Gastroesophageal sphincter (tissue), 4 donors: Measurements from ENCODE around the gene PLCH2. TPM values are rescaled to one million over a fixed set of nuclear protein-coding genes. Genes with fewer than 3 reads are reported as not detected.
"Not testable (repeated sequence)": the region's sequence is repeated elsewhere in the genome, so short reads cannot be mapped to it uniquely, and the experiment has no call there.

Experiments
- ATAC-seq: fragments of 150-250 bp; one replicate; pipeline ENCODE4 v1.9.1; 2016; ENCODE audit warnings: mild to moderate bottlenecking, moderate library complexity
- H3K27ac ChIP-seq, 4 donors: fragments of 200-600 bp; sonication (generic) in 3 of 4; 1 replicate in 3 of 4; 2 replicates in 1 of 4; pipeline ENCODE4 v1.5.1; 2016 to 2019
- H3K27me3 ChIP-seq: fragments of 200-600 bp; sonication (generic); one replicate; pipeline ENCODE4 v1.5.1; 2019
- H3K36me3 ChIP-seq, 2 donors: fragments of 200-600 bp; sonication (generic); one replicate each; pipeline ENCODE4 v1.5.1; 2019; ENCODE audit warnings: control low read depth in 1 of 2
- H3K4me1 ChIP-seq, 3 donors: fragments of 200-600 bp; sonication (generic); 1 replicate in 2 of 3; 2 replicates in 1 of 3; pipeline ENCODE4 v1.5.1; 2016 to 2019; ENCODE audit warnings: control low read depth in 2 of 3
- H3K4me3 ChIP-seq, 2 donors: fragments of 200-600 bp; sonication (generic); one replicate each; pipeline ENCODE4 v1.5.1; 2019; ENCODE audit warnings: mild to moderate bottlenecking in 1 of 2, moderate library complexity in 1 of 2
- H3K9me3 ChIP-seq, 3 donors: fragments of 200-600 bp; sonication (generic); one replicate each; pipeline ENCODE4 v1.5.1; 2017 to 2019; ENCODE audit warnings: control low read depth in 2 of 3
- CTCF ChIP-seq, 4 experiments: fragments of 200-600 bp in 2 of 4; fragments of 450-650 bp in 2 of 4; sonication (generic) in 1 of 4; IDR thresholded peaks; one replicate each; pipeline ENCODE4 v1.5.1; 2017 to 2019; ENCODE audit warnings: antibody characterized with exemption in 4 of 4, mild to moderate bottlenecking in 2 of 4, moderate library complexity in 2 of 4
- EP300 ChIP-seq: sonication (generic); formaldehyde crosslinking; IDR thresholded peaks from one replicate; pipeline ENCODE4 v1.6.1; 2017; ENCODE audit warnings: antibody characterized with exemption, mild to moderate bottlenecking
- POLR2A ChIP-seq, 2 donors: fragments of 450-650 bp; IDR thresholded peaks; one replicate each; pipeline ENCODE4 v1.6.1; 2017; ENCODE audit warnings: antibody characterized with exemption in 2 of 2, mild to moderate bottlenecking in 2 of 2, moderate library complexity in 1 of 2
- POLR2AphosphoS5 ChIP-seq: sonication (generic); formaldehyde crosslinking; IDR thresholded peaks from one replicate; pipeline ENCODE4 v1.6.1; 2017; ENCODE audit warnings: antibody characterized with exemption
- WGBS, 2 donors: methylation state at CpG; one replicate each; pipeline ENCODE4 v1.1.5; 2018; ENCODE audit warnings: low coverage in 1 of 2; 5-methylcytosine and 5-hydroxymethylcytosine counted together
- total RNA-seq, 4 donors: library from RNA; depleted of rRNA; stranded (reverse); fragments of >200 nt; gene quantifications; one replicate each; pipeline ENCODE4 v1.1.0, GENCODE V29; 2016

Gene PLCH2
- total RNA-seq, 4 donors from 2014 or later: under 0.01 to 0.72 (median 0.15) TPM

GRCh38 chr1:2548068-2548589, 72.0 kb downstream of the PLCH2 start:
- peak; percentile 32 for ATAC-seq
- peak overlapping the region; percentile 55 to 90 (median 88) for H3K27ac ChIP-seq
- H3K4me1 ChIP-seq: peaks cover 0 to 76% (median 34%) of the 10 kb centered on the region in 3 donors
- WGBS, 2 donors: no CpG with 5 or more reads among the region's 17 CpGs
- TF ChIP-seq CTCF (IDR thresholded peaks at IDR 0.05): peak in 3 of 4 experiments; percentile 84 to 98 (median 92)
- no peak for TF ChIP-seq EP300
- no peaks in the 10 kb centered on the region for H3K36me3 ChIP-seq
- H3K27me3 ChIP-seq: peaks cover 53% of the 10 kb centered on the region
- no peaks in the 10 kb centered on the region for H3K9me3 ChIP-seq
- peak overlapping the region; percentile 1 to 61 for H3K4me3 ChIP-seq

GRCh38 chr1:2549367-2550029, 73.4 kb downstream of the PLCH2 start:
- peak overlapping the region in 1 of 2 donors; percentile 61 for H3K4me3 ChIP-seq
- peak overlapping the region; percentile 61 to 90 (median 88) for H3K27ac ChIP-seq
- ATAC-seq, H3K9me3 ChIP-seq, H3K36me3 ChIP-seq: not testable (repeated sequence)
- WGBS, 2 donors: no CpG with 5 or more reads among the region's 28 CpGs
- H3K4me1 ChIP-seq: peaks cover 0 to 66% (median 33%) of the 10 kb centered on the region in 3 donors
- peaks cover 39% of the 10 kb centered on the region for H3K27me3 ChIP-seq

- WGBS, 2 donors: 81% methylated on average over 3 of the region's 12 CpGs; no CpG with 5 or more reads in 1 of the 2 donors
- H3K36me3 ChIP-seq, ATAC-seq, H3K9me3 ChIP-seq: not testable (repeated sequence)
- peak overlapping the region in 3 of 4 donors; percentile 41 to 88 (median 61) for H3K27ac ChIP-seq
- peaks cover 0 to 66% (median 33%) of the 10 kb centered on the region in 3 donors for H3K4me1 ChIP-seq
- peaks cover 31% of the 10 kb centered on the region for H3K27me3 ChIP-seq
- peak overlapping the region in 1 of 2 donors; percentile 23 for H3K4me3 ChIP-seq
These were observed 74.3 kb downstream of the PLCH2 start for GRCh38 chr1:2550309-2550861.

GRCh38 chr1:2551544-2551943, 75.5 kb downstream of the PLCH2 start:
- ATAC-seq: not testable (repeated sequence)

GRCh38 chr1:2552189-2552588, 76.1 kb downstream of the PLCH2 start:
- TF ChIP-seq CTCF (IDR thresholded peaks at IDR 0.05) (no peak), POLR2A (IDR thresholded peaks at IDR 0.05) (no peak), POLR2AphosphoS5 (no peak), EP300 (no peak)
- Histone ChIP-seq H3K27me3 (peaks cover 13% of the 10 kb centered on the region), H3K27ac (no peak overlapping the region), H3K36me3 (no peaks in the 10 kb centered on the region), H3K9me3 (no peaks in the 10 kb centered on the region), H3K4me3 (no peak overlapping the region), H3K4me1 (peaks cover 0 to 63% (median 24%) of the 10 kb centered on the region in 3 donors)
- ATAC-seq: no peak
- WGBS, 2 donors: 60% methylated on average over 1 of the region's 26 CpGs; no CpG with 5 or more reads in 1 of the 2 donors

More at GRCh38 chr1:2551544-2551943, 75.5 kb downstream of the PLCH2 start:
- Histone ChIP-seq H3K27me3 (peaks cover 19% of the 10 kb centered on the region), H3K27ac (peak overlapping the region in 2 of 4 donors; percentile 41 to 44), H3K4me1 (peaks cover 0 to 63% (median 22%) of the 10 kb centered on the region in 3 donors)
- H3K36me3 ChIP-seq, H3K9me3 ChIP-seq, H3K4me3 ChIP-seq: not testable (repeated sequence)
- 78 to 89% methylated on average over 3 to 4 of the region's 9 CpGs for WGBS, 2 donors

- not testable (repeated sequence) for H3K36me3 ChIP-seq, H3K4me3 ChIP-seq, H3K27me3 ChIP-seq, ATAC-seq, H3K27ac ChIP-seq, H3K9me3 ChIP-seq
- WGBS, 2 donors: 80% methylated on average over 1 of the region's 9 CpGs; no CpG with 5 or more reads in 1 of the 2 donors
- H3K4me1 ChIP-seq: peaks cover 0 to 63% (median 23%) of the 10 kb centered on the region in 3 donors
These were observed 77.0 kb downstream of the PLCH2 start for GRCh38 chr1:2553076-2553475.
